Prostate gland (tissue), 2 donors: ENCODE measurements around the gene PAFAH1B1. TPM values are rescaled to one million over a fixed set of nuclear protein-coding genes. Genes with fewer than 3 reads are reported as not detected.

Experiments
- DNase-seq: peaks from one replicate; pipeline ENCODE4 v3.0.0-alpha.2; 2019; ENCODE audit warnings: low spot score
- H3K27ac ChIP-seq, 2 donors: fragments of 200-600 bp; sonication (generic); 2 replicates each; pipeline ENCODE4 v1.5.1; 2017 to 2019
- H3K27me3 ChIP-seq: fragments of 200-600 bp; sonication (generic); replicated peaks from 2 replicates; pipeline ENCODE4 v1.5.1; 2019; ENCODE audit not compliant: insufficient read depth
- H3K36me3 ChIP-seq, 2 donors: fragments of 200-600 bp; sonication (generic); 1 replicate in 1 of 2; 2 replicates in 1 of 2; pipeline versions ENCODE4 v1.5.1 to v1.8.1; 2017 to 2019
- H3K4me1 ChIP-seq: fragments of 200-600 bp; sonication (generic); replicated peaks from 2 replicates; pipeline ENCODE4 v1.5.1; 2019
- H3K4me3 ChIP-seq, 2 donors: fragments of 200-600 bp; sonication (generic); 2 replicates each; pipeline ENCODE4 v1.5.1; 2017 to 2019
- H3K9me3 ChIP-seq: fragments of 200-600 bp; sonication (generic); 2 replicates; pipeline ENCODE4 v1.5.1; 2017
- CTCF ChIP-seq, 4 experiments: fragments of 200-600 bp in 2 of 4; fragments of 450-650 bp in 2 of 4; sonication (generic) in 2 of 4; IDR thresholded peaks; 1 replicate in 3 of 4; 2 replicates in 1 of 4; pipeline ENCODE4 v1.5.1; 2016 to 2019; ENCODE audit warnings: antibody characterized with exemption in 4 of 4, mild to moderate bottlenecking in 2 of 4, moderate library complexity in 2 of 4
- POLR2A ChIP-seq: fragments of 450-650 bp; IDR thresholded peaks from one replicate; pipeline ENCODE4 v1.6.1; 2016; ENCODE audit warnings: antibody characterized with exemption, mild to moderate bottlenecking
- POLR2AphosphoS5 ChIP-seq: sonication (generic); formaldehyde crosslinking; IDR thresholded peaks from one replicate; pipeline ENCODE4 v1.6.1; 2017; ENCODE audit warnings: antibody characterized with exemption
- WGBS: methylation state at CpG from one replicate; pipeline ENCODE4 v1.1.5; 2018; 5-methylcytosine and 5-hydroxymethylcytosine counted together
- intact Hi-C: fragments of 100-400 bp; cut with DNase I; formaldehyde crosslinking; loops from one replicate; pipeline ENCODE4 v1.14.2; 2022
- total RNA-seq, 2 donors: library from RNA; depleted of rRNA; stranded (reverse); fragments of >200 nt; gene quantifications; one replicate each; pipeline ENCODE4 v1.1.0, GENCODE V29; 2016

The PAFAH1B1 gene
- total RNA-seq, 2 donors from 2014 or later, result 47.9 to 92.9 TPM

DNA sequence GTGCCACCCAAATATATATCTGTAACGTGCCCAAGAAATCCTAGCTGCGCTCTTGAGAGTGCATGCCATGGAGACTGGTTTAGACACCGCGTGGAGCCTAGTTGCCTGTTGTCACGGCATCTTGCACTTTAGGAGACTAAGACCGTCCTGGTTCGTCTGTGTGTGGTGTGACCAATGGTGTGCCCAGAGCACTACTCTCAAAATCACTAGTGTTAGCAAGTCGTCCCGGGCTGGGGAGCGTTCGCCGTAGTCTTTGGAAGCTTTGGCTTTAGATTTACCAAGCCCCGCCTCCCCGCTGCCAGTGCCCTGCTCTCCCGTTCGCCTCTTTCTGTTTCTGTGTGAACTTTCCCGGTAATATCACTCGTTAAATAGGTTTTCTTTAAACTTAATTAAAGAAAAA lies 91.1 kb downstream of the PAFAH1B1 start:
- H3K4me3 ChIP-seq, result no peak overlapping the region
- intact Hi-C loops, result loop anchor here (5.0 to 10.0 kb wide), 2 partner anchors 87 to 170 kb away; partner anchors contain the start of gene METTL16
- no peaks in the 10 kb centered on the region for H3K27me3 ChIP-seq
- no peak for DNase-seq
- TF ChIP-seq POLR2A, result no peak
- TF ChIP-seq POLR2AphosphoS5, result no peak
- no peak for TF ChIP-seq CTCF (IDR thresholded peaks at IDR 0.05)
- peaks cover 0 to 7% of the 10 kb centered on the region in 2 donors for H3K36me3 ChIP-seq
- H3K9me3 ChIP-seq, result no peaks in the 10 kb centered on the region
- WGBS, result 89% methylated on average over 18 of the region's 18 CpGs
- H3K4me1 ChIP-seq, result peaks cover 5% of the 10 kb centered on the region
- no peak overlapping the region for H3K27ac ChIP-seq

- intact Hi-C loops, result loop anchor here (10.0 kb wide), 1 partner anchor 171 kb away; the partner anchor contains the start of gene METTL16
- no peak overlapping the region for H3K4me3 ChIP-seq
- no peaks in the 10 kb centered on the region for H3K27me3 ChIP-seq
- peaks cover 3 to 7% of the 10 kb centered on the region in 2 donors for H3K36me3 ChIP-seq
- no peak overlapping the region for H3K27ac ChIP-seq
- H3K4me1 ChIP-seq, result peaks cover 5% of the 10 kb centered on the region
- TF ChIP-seq POLR2AphosphoS5 (no peak), CTCF (IDR thresholded peaks at IDR 0.05) (no peak)
- DNase-seq, result no peak
- WGBS, result 88% methylated on average over 14 of the region's 15 CpGs
- no peaks in the 10 kb centered on the region for H3K9me3 ChIP-seq
Observed at GRCh38 chr17:2685696-2686095, 92.2 kb downstream of the PAFAH1B1 start.

DNA sequence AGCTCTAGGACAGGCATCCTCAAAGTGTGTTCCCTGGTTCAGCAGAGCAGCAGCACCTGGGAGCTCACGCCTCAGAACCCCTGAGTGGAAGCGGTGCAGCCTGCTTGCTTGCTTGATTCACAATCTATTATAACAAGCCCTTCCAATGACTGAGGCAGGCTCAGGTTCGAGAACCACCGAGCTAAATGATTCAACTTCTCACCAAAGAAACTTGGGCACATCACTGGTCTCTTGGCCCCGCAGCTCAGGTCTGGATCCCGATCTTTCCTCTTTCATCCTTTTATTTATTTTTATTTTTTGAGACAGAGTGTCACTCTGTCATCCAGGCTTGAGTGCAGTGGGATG lies 93.6 kb downstream of the PAFAH1B1 start:
- DNase-seq, result no peak
- H3K27me3 ChIP-seq, result no peaks in the 10 kb centered on the region
- no peaks in the 10 kb centered on the region for H3K9me3 ChIP-seq
- H3K27ac ChIP-seq, result no peak overlapping the region
- peaks cover 3% of the 10 kb centered on the region in 2 donors for H3K36me3 ChIP-seq
- H3K4me1 ChIP-seq, result peaks cover 5% of the 10 kb centered on the region
- TF ChIP-seq POLR2AphosphoS5, result no peak
- TF ChIP-seq POLR2A, result no peak
- TF ChIP-seq CTCF (IDR thresholded peaks at IDR 0.05), result no peak
- no peak overlapping the region for H3K4me3 ChIP-seq
- WGBS, result 80% methylated on average over 6 of the region's 6 CpGs
- intact Hi-C loops, result loop anchor here (10.0 kb wide), 1 partner anchor 172 kb away; the partner anchor contains the start of gene METTL16

GRCh38 chr17:2688351-2689342 lies 95.2 kb downstream of the PAFAH1B1 start:
- no peak for TF ChIP-seq CTCF (IDR thresholded peaks at IDR 0.05)
- no peak for TF ChIP-seq POLR2AphosphoS5
- TF ChIP-seq POLR2A, result no peak
- no peaks in the 10 kb centered on the region for H3K9me3 ChIP-seq
- H3K4me1 ChIP-seq, result peaks cover 5% of the 10 kb centered on the region
- H3K27ac ChIP-seq, result no peak overlapping the region
- intact Hi-C loops, result loop anchor here (10.0 kb wide), 1 partner anchor 174 kb away; the partner anchor contains the start of gene METTL16
- DNase-seq, result no peak
- H3K27me3 ChIP-seq, result no peaks in the 10 kb centered on the region
- H3K36me3 ChIP-seq, result peaks cover 8 to 9% of the 10 kb centered on the region in 2 donors
- H3K4me3 ChIP-seq, result no peak overlapping the region
- 68% methylated on average over 27 of the region's 27 CpGs for WGBS
